A549 treated with CpdA at 1 μM for 4 hours (cell line): Measurements from ENCODE around the gene CLCN3. TPM values are rescaled to one million over a fixed set of nuclear protein-coding genes. Genes with fewer than 3 reads are reported as not detected.

Experiments
- total RNA-seq: library from RNA; stranded (reverse); fragments of 200-300 nt; extraction: Qiagen RNA extraction; gene quantifications from 5 replicates; pipeline ENCODE4 v1.2.3, GENCODE V29; 2022; ENCODE audit warnings: low read depth

Gene CLCN3
- total RNA-seq, result 14.6 to 20.6 TPM (median 19.1 TPM) in 5 replicates

GRCh38 chr4:169619958-169620879 is at the start of gene CLCN3:
TSS of gene CLCN3 (plus strand) at chr4:169620578. CDS start at chr4:169635929, 15,351 bp downstream.

GRCh38 chr4:169611991-169612870 is 8.1 kb upstream of the CLCN3 start, which contains the start of gene NEK1:
TSS of gene NEK1 (minus strand) at chr4:169612583. CDS start at chr4:169602630, 9,953 bp downstream.

DNA sequence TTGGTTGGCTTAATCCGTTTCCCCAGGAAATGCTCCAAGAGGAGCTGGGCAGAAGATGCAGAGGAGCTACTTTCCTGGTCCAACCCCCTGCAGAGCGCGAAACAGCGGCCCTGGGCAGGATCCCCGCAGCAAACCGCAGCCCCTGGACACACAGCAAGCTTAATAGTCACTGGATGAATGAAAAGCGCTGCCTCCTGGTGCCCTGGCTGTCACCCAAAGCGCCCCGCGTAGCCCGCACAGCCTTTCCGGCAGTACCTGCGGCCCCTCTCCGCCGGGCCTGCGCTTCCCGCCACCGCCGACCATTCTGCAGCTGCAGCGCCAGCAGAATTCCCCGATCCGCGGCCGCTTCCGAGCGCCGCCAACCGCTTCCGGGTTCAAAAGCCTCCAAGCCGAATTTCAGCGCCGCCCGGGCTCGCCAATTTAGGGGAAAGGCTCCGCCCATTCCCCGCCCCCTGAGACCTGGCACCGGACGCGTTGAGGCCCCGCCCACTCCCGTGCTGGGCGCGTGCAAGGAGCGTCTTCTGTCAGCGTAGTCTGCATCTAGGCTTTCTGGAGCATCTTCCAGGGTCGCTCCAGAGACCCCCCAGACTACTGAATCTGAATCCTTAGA is 137.3 kb downstream of the CLCN3 start, which contains the start of gene HPF1:
Gene HPF1 (minus strand): TSS at position 370 of the 610 bp plus-strand sequence. CDS start 67 bp downstream, at position 303.

Other genes with a start within 250 kb of the CLCN3 start
- 2.3 to 4.3 TPM (median 2.8 TPM) in 5 replicates for gene NEK1, start 8.0 kb upstream of the CLCN3 start, total RNA-seq
- 16.6 to 22.7 TPM (median 17.3 TPM) in 5 replicates for gene HPF1, start 137.4 kb downstream of the CLCN3 start, total RNA-seq